IMR-90 (cell line): ENCODE results near the gene SERF2. TPM values are rescaled to one million over a fixed set of nuclear protein-coding genes. Genes with fewer than 3 reads are reported as not detected.

Experiments used
- ATAC-seq: fragments of 200-7000 bp; cut with Tn5 transposase; 2 replicates; pipeline ENCODE4 v1.9.1; 2020; ENCODE audit warnings: low read depth, mild to moderate bottlenecking, moderate library complexity
- BruUV-seq: library from RNA; stranded (reverse); fragments of 400-500 nt; replicated peaks from 2 replicates; lab custom pipeline; 2021; lab: Mats Ljungman, UMichigan
- CTCF ChIA-PET: fragments of 300-600 bp; formaldehyde crosslinking; extraction: SDS; loops from one replicate; lab custom pipeline; 2021; ENCODE audit warnings: antibody characterized with exemption; lab: Yijun Ruan, JAX
- POLR2A ChIA-PET: fragments of 300-600 bp; sonication (Branson Sonifier 250); formaldehyde crosslinking; loops from one replicate; lab custom pipeline; 2022; ENCODE audit warnings: antibody characterized with exemption; ENCODE audit not compliant: unreplicated experiment; lab: Charles Lee
- DNase-seq: peaks from one replicate; pipeline ENCODE4 v3.0.0; 2013
- H2AFZ ChIP-seq: replicated peaks from 2 replicates; pipeline ENCODE3; 2013; ENCODE audit warnings: low read length, mild to moderate bottlenecking; ENCODE audit not compliant: poor library complexity
- H2AK5ac ChIP-seq: 2 replicates; pipeline ENCODE4 v1.6.1; 2013; ENCODE audit warnings: low read depth, low read length, inconsistent platforms
- H2AK9ac ChIP-seq: replicated peaks from 2 replicates; pipeline ENCODE3; 2013; ENCODE audit warnings: mild to moderate bottlenecking, low read depth, low read length, moderate library complexity; ENCODE audit not compliant: poor library complexity
- H2BK120ac ChIP-seq: 2 replicates; pipeline ENCODE4 v1.6.1; 2013; ENCODE audit warnings: low read depth, low read length, inconsistent platforms
- H2BK15ac ChIP-seq: 3 replicates; pipeline ENCODE4 v1.6.1; 2013; ENCODE audit warnings: low read depth, low read length, inconsistent platforms
- H2BK20ac ChIP-seq: 2 replicates; pipeline ENCODE4 v1.6.1; 2013; ENCODE audit warnings: low read depth, mild to moderate bottlenecking, inconsistent platforms, low read length, moderate library complexity
- H2BK5ac ChIP-seq: 2 replicates; pipeline ENCODE4 v1.6.1; 2013; ENCODE audit warnings: mild to moderate bottlenecking, low read depth, low read length, inconsistent platforms; ENCODE audit not compliant: poor library complexity, severe bottlenecking
- H3K14ac ChIP-seq: replicated peaks from 2 replicates; pipeline ENCODE4 v1.6.1; 2013; ENCODE audit warnings: low read depth, low read length, inconsistent platforms
- H3K18ac ChIP-seq: 2 replicates; pipeline ENCODE4 v1.6.1; 2013; ENCODE audit warnings: low read depth, low read length, control low read depth
- H3K23ac ChIP-seq: 2 replicates; pipeline ENCODE4 v1.6.1; 2013; ENCODE audit warnings: low read depth, low read length, inconsistent platforms
- H3K27ac ChIP-seq: 2 replicates; pipeline ENCODE4 v1.5.1; 2013; ENCODE audit warnings: mild to moderate bottlenecking, control low read depth, low read length; ENCODE audit not compliant: insufficient read depth
- H3K27me3 ChIP-seq: 2 replicates; pipeline ENCODE4 v1.6.1; 2013; ENCODE audit warnings: low read length; ENCODE audit not compliant: control insufficient read depth, insufficient read depth
- H3K36me3 ChIP-seq: 2 replicates; pipeline ENCODE4 v1.6.1; 2013; ENCODE audit warnings: low read length, mixed read lengths; ENCODE audit not compliant: control insufficient read depth, insufficient read depth
- H3K4ac ChIP-seq: 2 replicates; pipeline ENCODE4 v1.6.1; 2013; ENCODE audit warnings: low read depth, low read length, inconsistent platforms
- H3K4me1 ChIP-seq: 2 replicates; pipeline ENCODE4 v1.6.1; 2013; ENCODE audit warnings: low read length, mixed read lengths; ENCODE audit not compliant: control insufficient read depth, insufficient read depth
- H3K4me2 ChIP-seq: 2 replicates; pipeline ENCODE4 v1.6.1; 2013; ENCODE audit warnings: low read depth, mild to moderate bottlenecking, control low read depth, low read length, moderate library complexity
- H3K4me3 ChIP-seq: 2 replicates; pipeline ENCODE4 v1.5.1; 2013; ENCODE audit warnings: low read depth, mild to moderate bottlenecking, control low read depth, low read length, moderate library complexity; ENCODE audit not compliant: insufficient read depth
- H3K56ac ChIP-seq: 2 replicates; pipeline ENCODE4 v1.6.1; 2013; ENCODE audit warnings: low read length, inconsistent platforms; ENCODE audit not compliant: insufficient read depth; ENCODE audit errors: extremely low read depth
- H3K79me1 ChIP-seq, 2 experiments: 2 replicates each; pipeline ENCODE4 v1.6.1; 2013; ENCODE audit warnings: low read length in 2 of 2, inconsistent platforms in 1 of 2, low read depth in 1 of 2
- H3K9ac ChIP-seq: 2 replicates; pipeline ENCODE4 v1.6.1; 2013; ENCODE audit warnings: low read depth, low read length, control low read depth
- H3K9me1 ChIP-seq: 2 replicates; pipeline ENCODE4 v1.6.1; 2013; ENCODE audit warnings: low read length, inconsistent platforms; ENCODE audit not compliant: insufficient read depth
- H3K9me3 ChIP-seq: 2 replicates; pipeline ENCODE4 v1.6.1; 2013; ENCODE audit warnings: low read length; ENCODE audit not compliant: control insufficient read depth, insufficient read depth
- H4K20me1 ChIP-seq: 2 replicates; pipeline ENCODE4 v1.6.1; 2013; ENCODE audit warnings: low read length, inconsistent platforms; ENCODE audit not compliant: insufficient read depth
- H4K5ac ChIP-seq: 2 replicates; pipeline ENCODE4 v1.6.1; 2013; ENCODE audit warnings: mild to moderate bottlenecking, low read depth, low read length, control low read depth
- H4K8ac ChIP-seq, 2 experiments: 2 replicates each; pipeline ENCODE4 v1.6.1; 2013; ENCODE audit warnings: low read depth in 2 of 2, low read length in 2 of 2, control low read depth in 1 of 2, inconsistent platforms in 1 of 2
- H4K91ac ChIP-seq: 2 replicates; pipeline ENCODE4 v1.6.1; 2013; ENCODE audit warnings: low read depth, low read length, inconsistent platforms; ENCODE audit not compliant: insufficient read depth
- WGBS, 2 experiments: methylation state at CpG; one replicate each; pipeline versions ENCODE4 v1.1.5 to v1.1.7; 2013; ENCODE audit warnings: missing lambda C conversion rate in 2 of 2; ENCODE audit not compliant: insufficient read length in 1 of 2; ENCODE audit errors: extremely low coverage in 2 of 2; 5-methylcytosine and 5-hydroxymethylcytosine counted together
- dilution Hi-C: fragments of 300-500 bp; cut with HindIII; formaldehyde crosslinking; loops from one replicate; pipeline ENCODE4 v1.14.3; 2018; ENCODE audit warnings: low sequenced_read_pairs; ENCODE audit not compliant: unreplicated experiment
- in situ Hi-C: fragments of 300-500 bp; cut with MboI; formaldehyde crosslinking; loops from 3 replicates; pipeline ENCODE4 v1.14.3; 2019; ENCODE audit warnings: low sequenced_read_pairs, inconsistent platforms, mixed read lengths
- intact Hi-C: fragments of 100-400 bp; cut with micrococcal nuclease; formaldehyde crosslinking; loops from 2 replicates; pipeline ENCODE4 v1.10.0; 2022
- polyA plus RNA-seq, 3 experiments: library from polyadenylated mRNA; depleted of rRNA; stranded (reverse); fragments of >200 nt; gene quantifications; 2 replicates each; pipeline ENCODE4 v1.2.3, GENCODE V29; 2012; ENCODE audit warnings: low replicate concordance in 1 of 3
- total RNA-seq: library from RNA; depleted of rRNA; stranded (reverse); fragments of >200 nt; gene quantifications from 2 replicates; pipeline ENCODE4 v1.2.3, GENCODE V29; 2012
- TF ChIP-seq, protein P1 (sequence below): conservative IDR thresholded peaks from 2 replicates; pipeline ENCODE4 v1.5.1; 2012; ENCODE audit warnings: mild to moderate bottlenecking, low read depth, low read length, improper control_type of control experiment

The SERF2 gene
- total and polyA plus RNA-seq, 2 of the 4 experiments (the other 2 are of a cell fraction): 526 to 2,187 TPM

DNA sequence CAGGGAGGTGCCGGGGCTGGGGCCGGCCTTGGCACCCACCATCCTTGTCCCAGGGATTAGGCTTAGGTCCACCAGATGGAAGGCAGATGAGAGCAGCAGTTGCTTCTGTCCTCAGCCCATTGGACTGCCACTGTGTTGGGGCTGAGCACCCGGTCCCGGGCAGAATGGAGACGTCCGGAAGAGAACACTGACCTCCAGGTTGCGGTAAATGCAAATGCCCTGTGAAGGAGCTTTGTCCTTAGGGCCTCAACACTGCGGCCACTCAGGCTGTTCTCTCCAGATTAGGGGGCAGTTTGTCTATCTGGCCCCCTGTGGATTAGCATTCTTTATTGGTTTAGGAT lies 7.8 kb downstream of the SERF2 start, which contains the start of gene SERINC4:
SERINC4 (minus strand) TSS at position 276 of the 341 bp plus-strand sequence; CDS start at position 42, 234 bp downstream.
- Histone ChIP-seq H3K14ac (peak within 1 kb of the TSS; percentile 91), H2BK15ac (peak within 1 kb of the TSS; percentile 46; the same call in 1 of the 3 replicates), H3K9me1 (peaks cover 19% of the 10 kb centered on the region), H4K20me1 (peaks cover 27% of the 10 kb centered on the region), H3K23ac (peak within 1 kb of the TSS; percentile 77; the same call in 1 of the 2 replicates), H2AK5ac (peak within 1 kb of the TSS; percentile 91), H3K36me3 (peaks cover 47% of the 10 kb centered on the region), H3K56ac (peak within 1 kb of the TSS; percentile 42), H3K27ac (peak within 1 kb of the TSS; percentile 78), H3K4me1 (peaks cover 10% of the 10 kb centered on the region), H4K8ac (peak within 1 kb of the TSS; percentile 77 to 94), H3K4me2 (peak within 1 kb of the TSS; percentile 98), H2BK5ac (peak within 1 kb of the TSS; percentile 80), H2BK20ac (peak within 1 kb of the TSS; percentile 46), H4K91ac (peak within 1 kb of the TSS; percentile 71), H2AK9ac (peak within 1 kb of the TSS; percentile 83), H3K9me3 (no peaks in the 10 kb centered on the region), H4K5ac (peak within 1 kb of the TSS; percentile 82), H2BK120ac (peak within 1 kb of the TSS; percentile 20; the same call in 1 of the 2 replicates), H3K18ac (peak within 1 kb of the TSS; percentile 22), H2AFZ (peak within 1 kb of the TSS; percentile 91), H3K4me3 (peak within 1 kb of the TSS; percentile 80), H3K9ac (peak within 1 kb of the TSS; percentile 92), H3K4ac (peak within 1 kb of the TSS; percentile 84), H3K79me1 (peaks cover 16 to 64% of the 10 kb centered on the region in 2 experiments), H3K27me3 (no peaks in the 10 kb centered on the region)
- ATAC-seq (no peak), DNase-seq (no peak)
- TF ChIP-seq, protein P1, sequence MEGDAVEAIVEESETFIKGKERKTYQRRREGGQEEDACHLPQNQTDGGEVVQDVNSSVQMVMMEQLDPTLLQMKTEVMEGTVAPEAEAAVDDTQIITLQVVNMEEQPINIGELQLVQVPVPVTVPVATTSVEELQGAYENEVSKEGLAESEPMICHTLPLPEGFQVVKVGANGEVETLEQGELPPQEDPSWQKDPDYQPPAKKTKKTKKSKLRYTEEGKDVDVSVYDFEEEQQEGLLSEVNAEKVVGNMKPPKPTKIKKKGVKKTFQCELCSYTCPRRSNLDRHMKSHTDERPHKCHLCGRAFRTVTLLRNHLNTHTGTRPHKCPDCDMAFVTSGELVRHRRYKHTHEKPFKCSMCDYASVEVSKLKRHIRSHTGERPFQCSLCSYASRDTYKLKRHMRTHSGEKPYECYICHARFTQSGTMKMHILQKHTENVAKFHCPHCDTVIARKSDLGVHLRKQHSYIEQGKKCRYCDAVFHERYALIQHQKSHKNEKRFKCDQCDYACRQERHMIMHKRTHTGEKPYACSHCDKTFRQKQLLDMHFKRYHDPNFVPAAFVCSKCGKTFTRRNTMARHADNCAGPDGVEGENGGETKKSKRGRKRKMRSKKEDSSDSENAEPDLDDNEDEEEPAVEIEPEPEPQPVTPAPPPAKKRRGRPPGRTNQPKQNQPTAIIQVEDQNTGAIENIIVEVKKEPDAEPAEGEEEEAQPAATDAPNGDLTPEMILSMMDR: no peak
- intact Hi-C loops (no loop called here), dilution Hi-C loops (no loop called here), in situ Hi-C loops (no loop called here)
- BruUV-seq: no TSS peak
- ChIA-PET POLR2A (no interaction called here), CTCF (no interaction called here)
- 90% methylated on average over 4 of the region's 8 CpGs; no CpG with 5 or more reads in 1 of the 2 experiments for WGBS, 2 experiments
